Keratinocyte (primary cell): ENCODE results near the gene PLXNA3. TPM values are rescaled to one million over a fixed set of nuclear protein-coding genes. Genes with fewer than 3 reads are reported as not detected.

Experiments
- DNase-seq: peaks from one replicate; pipeline ENCODE4 v3.0.0-alpha.2; 2011; ENCODE audit warnings: low read depth, missing footprints, low spot score
- FAIRE-seq: peaks from 2 replicates; lab custom pipeline; 2011; peaks lifted over from hg19 to GRCh38; lab: Jason Lieb, UNC
- H2AFZ ChIP-seq: 2 replicates; pipeline ENCODE4 v1.6.0; 2012; ENCODE audit warnings: low read length, control low read depth, inconsistent platforms; ENCODE audit not compliant: control insufficient read depth
- H3K27ac ChIP-seq: 2 replicates; pipeline ENCODE4 v1.5.1; 2011; ENCODE audit warnings: low read length; ENCODE audit not compliant: control insufficient read depth, insufficient read depth
- H3K27me3 ChIP-seq: 3 replicates; pipeline ENCODE4 v1.6.0; 2011; ENCODE audit warnings: low read length; ENCODE audit not compliant: control insufficient read depth, insufficient read depth; ENCODE audit errors: extremely low read depth
- H3K36me3 ChIP-seq, 2 experiments: 2 replicates in 1 of 2; 3 replicates in 1 of 2; pipeline ENCODE4 v1.5.1; 2011; ENCODE audit warnings: low read length in 2 of 2, mild to moderate bottlenecking in 1 of 2; ENCODE audit not compliant: control insufficient read depth in 2 of 2, insufficient read depth in 2 of 2; ENCODE audit errors: extremely low read depth in 1 of 2
- H3K4me1 ChIP-seq: 3 replicates; pipeline ENCODE4 v1.5.1; 2011; ENCODE audit warnings: low read length; ENCODE audit not compliant: control insufficient read depth, insufficient read depth; ENCODE audit errors: extremely low read depth
- H3K4me2 ChIP-seq: 3 replicates; pipeline ENCODE4 v1.6.0; 2011; ENCODE audit warnings: low read depth, low read length; ENCODE audit not compliant: control insufficient read depth, insufficient read depth; ENCODE audit errors: extremely low read depth
- H3K4me3 ChIP-seq, 3 experiments: fragments of 200-600 bp in 1 of 3; sonication (generic) in 1 of 3; 2 replicates in 2 of 3; 3 replicates in 1 of 3; pipeline ENCODE4 v1.5.1; 2011 to 2016; ENCODE audit warnings: low read length in 3 of 3, mild to moderate bottlenecking in 3 of 3, control low read depth in 2 of 3, inconsistent platforms in 1 of 3, low read depth in 1 of 3, mixed read lengths in 1 of 3, mixed run types in 1 of 3, moderate library complexity in 1 of 3; ENCODE audit not compliant: control insufficient read depth in 2 of 3, insufficient read depth in 2 of 3; ENCODE audit errors: extremely low read depth in 1 of 3
- H3K79me2 ChIP-seq: 2 replicates; pipeline ENCODE4 v1.6.0; 2012; ENCODE audit warnings: low read length; ENCODE audit not compliant: control insufficient read depth, insufficient read depth
- H3K9ac ChIP-seq: 3 replicates; pipeline ENCODE4 v1.6.0; 2011; ENCODE audit warnings: low read length; ENCODE audit not compliant: control insufficient read depth, insufficient read depth; ENCODE audit errors: extremely low read depth
- H3K9me1 ChIP-seq: 3 replicates; pipeline ENCODE4 v1.6.0; 2011; ENCODE audit warnings: low read length; ENCODE audit not compliant: control insufficient read depth, insufficient read depth; ENCODE audit errors: extremely low read depth
- H3K9me3 ChIP-seq: 2 replicates; pipeline ENCODE4 v1.5.1; 2012; ENCODE audit warnings: low read depth, low read length; ENCODE audit not compliant: control insufficient read depth
- H4K20me1 ChIP-seq: 3 replicates; pipeline ENCODE4 v1.6.0; 2011; ENCODE audit warnings: low read length; ENCODE audit not compliant: control insufficient read depth, insufficient read depth; ENCODE audit errors: extremely low read depth
- CTCF ChIP-seq, 3 experiments: IDR thresholded peaks in 1 of 3; conservative IDR thresholded peaks in 1 of 3; optimal IDR thresholded peaks in 1 of 3; 2 replicates in 2 of 3; 3 replicates in 1 of 3; pipeline versions ENCODE3 to v1.5.1; 2011; ENCODE audit warnings: low read length in 3 of 3, mild to moderate bottlenecking in 3 of 3, moderate library complexity in 2 of 3, control low read depth in 1 of 3, inconsistent platforms in 1 of 3; ENCODE audit not compliant: insufficient read depth in 2 of 3; ENCODE audit errors: extremely low read depth in 1 of 3
- EZH2 ChIP-seq: IDR thresholded peaks from one replicate; pipeline ENCODE4 v1.6.1; 2012; ENCODE audit warnings: inconsistent platforms, mild to moderate bottlenecking, low read length, moderate library complexity
- dilution Hi-C: fragments of 300-500 bp; cut with MboI; formaldehyde crosslinking; loops from one replicate; pipeline ENCODE4 v1.7.0; 2020; ENCODE audit warnings: low sequenced_read_pairs; ENCODE audit not compliant: extremely low pct_ligation_motif_present
- polyA plus RNA-seq, 5 experiments: library from polyadenylated mRNA; depleted of rRNA in 3 of 5; stranded (reverse) in 3 of 5; stranded (forward) in 1 of 5; unstranded in 1 of 5; fragments of >200 nt; gene quantifications; 1 replicate in 1 of 5; 2 replicates in 3 of 5; 3 replicates in 1 of 5; pipeline versions ENCODE4 v1.2.1 to v1.2.3, GENCODE V29; 2011 to 2012; ENCODE audit warnings: missing spikeins in 2 of 5, low read depth in 1 of 5, low replicate concordance in 1 of 5

PLXNA3 gene
- polyA plus RNA-seq, 1 donor (not counting 4 experiments of a cell fraction or from before 2014, with no cell fraction given) = 7.6 TPM

- Histone ChIP-seq H3K79me2 (peaks cover 6% of the 10 kb centered on the region), H3K9me3 (no peaks in the 10 kb centered on the region), H3K27me3 (no peaks in the 10 kb centered on the region), H3K4me1 (peaks cover 2% of the 10 kb centered on the region), H3K36me3 (no peaks in the 10 kb centered on the region), H3K4me3 (no peak overlapping the region), H3K4me2 (no peak overlapping the region), H3K27ac (no peak overlapping the region), H3K9ac (no peak overlapping the region), H2AFZ (no peak overlapping the region), H4K20me1 (no peaks in the 10 kb centered on the region), H3K9me1 (no peaks in the 10 kb centered on the region)
- no peak for FAIRE-seq
- TF ChIP-seq CTCF (optimal IDR thresholded peaks at IDR 0.05 in 1 of 3, IDR thresholded peaks at IDR 0.05 in 1 of 3, conservative IDR thresholded peaks at IDR 0.05 in 1 of 3; ENCODE audit: extremely low read depth in 1 of 3, insufficient read depth in 2 of 3, low read length in 3 of 3) = no peak
- DNase-seq = no peak
- dilution Hi-C loops = no loop called here
These were observed 54.9 kb downstream of the PLXNA3 start for GRCh38 chrX:154512879-154513553.

- TF ChIP-seq EZH2 (no peak), CTCF (optimal IDR thresholded peaks at IDR 0.05 in 1 of 3, IDR thresholded peaks at IDR 0.05 in 1 of 3, conservative IDR thresholded peaks at IDR 0.05 in 1 of 3; ENCODE audit: extremely low read depth in 1 of 3, insufficient read depth in 2 of 3, low read length in 3 of 3) (no peak)
- H3K9me1 ChIP-seq = no peaks in the 10 kb centered on the region
- no peak overlapping the region for H3K4me2 ChIP-seq
- H3K9ac ChIP-seq = no peak overlapping the region
- no peak for DNase-seq
- H3K36me3 ChIP-seq = no peaks in the 10 kb centered on the region
- H3K27ac ChIP-seq = no peak overlapping the region
- H4K20me1 ChIP-seq = no peaks in the 10 kb centered on the region
- dilution Hi-C loops = no loop called here
- H3K9me3 ChIP-seq = no peaks in the 10 kb centered on the region
- peaks cover 6% of the 10 kb centered on the region for H3K79me2 ChIP-seq
- no peak overlapping the region for H3K4me3 ChIP-seq
- FAIRE-seq = no peak
- no peak overlapping the region for H2AFZ ChIP-seq
- H3K27me3 ChIP-seq = no peaks in the 10 kb centered on the region
- peaks cover 2% of the 10 kb centered on the region for H3K4me1 ChIP-seq
These were observed 55.6 kb downstream of the PLXNA3 start for GRCh38 chrX:154513716-154514115.
